NCI-H2081 treated with DMSO at 0.1 percent for 48 hours (cell line): Measurements from ENCODE around the gene ONECUT3.
"Not testable (repeated sequence)": the region's sequence is repeated elsewhere in the genome, so short reads cannot be mapped to it uniquely, and the experiment has no call there.

Experiments
- DNase-seq: peaks from one replicate; lab custom pipeline; 2025; lab: John Stamatoyannopoulos, UW

ONECUT3 gene

DNA sequence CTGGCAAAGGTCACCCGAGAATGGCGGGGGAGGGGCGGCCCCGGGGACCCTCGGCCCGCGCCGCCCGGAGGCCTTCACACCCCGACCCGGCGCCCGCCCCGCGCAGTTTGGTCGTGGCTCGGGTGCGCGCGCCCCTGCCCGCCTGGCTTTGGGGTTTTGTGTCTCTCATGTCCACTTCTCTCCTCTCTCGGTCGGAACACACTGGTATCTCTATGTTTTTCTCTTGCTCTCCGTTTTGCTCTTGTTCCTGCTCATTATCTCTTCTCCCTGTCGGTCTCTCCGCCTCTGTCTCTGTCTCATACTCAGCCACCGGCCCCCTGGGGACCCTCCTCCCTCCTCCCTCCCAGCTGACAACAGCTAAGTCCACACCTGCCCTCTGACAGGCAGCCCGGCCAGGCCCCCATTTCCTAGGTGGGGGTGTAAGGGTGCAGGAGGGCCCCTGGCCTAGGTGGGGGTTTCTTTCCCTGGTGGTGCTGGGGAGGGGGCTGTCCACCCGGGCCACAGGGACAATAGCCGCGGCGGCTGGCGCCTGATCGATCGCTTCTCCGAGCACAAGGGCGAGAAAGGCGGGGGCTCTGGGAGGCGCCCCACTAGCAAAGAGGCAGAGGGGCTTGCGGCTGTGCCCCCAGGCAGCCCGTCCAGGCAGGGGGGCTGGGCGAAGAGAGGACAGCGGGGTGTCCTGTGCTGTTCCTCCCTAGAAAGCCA, 2.3 kb downstream of the ONECUT3 start:
- DNase-seq: no peak

DNA sequence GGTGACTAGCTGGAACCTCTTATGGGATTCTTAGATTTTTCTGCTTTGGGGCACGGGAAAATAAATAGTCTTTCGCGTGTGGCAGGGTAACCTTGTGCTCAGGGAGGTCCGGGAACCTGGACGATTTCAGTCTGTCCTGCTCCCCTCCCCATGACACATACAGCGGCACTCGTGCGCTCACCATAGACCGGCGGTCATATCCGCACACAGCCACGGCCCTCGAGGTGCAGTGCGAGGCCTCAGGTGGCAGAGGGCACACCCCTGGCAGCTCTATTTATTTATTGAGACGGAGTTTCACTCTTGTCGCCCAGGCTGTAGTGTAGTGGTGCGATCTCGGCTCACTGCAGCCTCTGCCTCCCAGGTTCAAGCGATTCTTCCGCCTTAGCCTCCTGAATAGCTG, 3.0 kb downstream of the ONECUT3 start:
- DNase-seq: no peak

- DNase-seq: no peak
Measured at GRCh38 chr19:1756705-1757465, 3.6 kb downstream of the ONECUT3 start.

DNA sequence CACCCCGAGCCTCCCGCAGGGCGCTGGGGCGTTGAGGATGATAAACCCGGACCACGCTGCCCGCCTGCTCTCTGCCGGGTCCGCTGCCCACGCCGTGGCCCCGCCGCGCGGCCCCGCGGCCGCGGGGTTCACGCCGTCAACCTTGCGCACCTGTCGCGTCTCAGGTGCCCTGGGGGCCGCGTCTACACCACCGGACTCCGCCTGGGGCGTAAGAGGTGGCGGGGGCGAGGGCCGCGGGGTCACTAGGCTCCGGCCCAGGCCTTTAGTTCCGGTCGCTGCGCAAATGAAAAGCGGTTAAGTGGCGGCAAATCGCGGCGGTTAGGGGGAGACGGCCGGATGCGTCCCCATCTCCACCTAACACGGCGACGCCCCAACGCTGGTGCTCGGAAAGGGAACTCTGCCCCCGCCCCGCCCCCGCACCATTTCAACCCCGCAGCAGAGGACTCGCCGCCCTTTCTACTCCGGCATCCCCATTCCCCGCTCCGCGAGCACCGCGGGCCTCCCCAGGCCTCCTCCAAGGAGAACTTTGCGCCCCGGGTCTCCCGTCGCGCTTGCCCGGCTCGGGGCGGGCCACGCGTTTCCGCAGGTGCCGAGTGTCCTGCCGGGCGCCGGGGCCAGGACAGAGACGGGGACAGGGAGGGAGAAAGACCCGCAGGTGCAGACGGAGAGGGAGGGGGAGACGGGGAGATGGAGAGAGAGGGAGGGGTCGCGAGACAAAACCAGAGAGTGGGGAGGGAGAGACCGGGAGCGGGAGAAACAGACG, 4.3 kb downstream of the ONECUT3 start:
- DNase-seq: no peak

GRCh38 chr19:1758231-1758577, 4.9 kb downstream of the ONECUT3 start:
- DNase-seq: no peak

- DNase-seq: no peak
Measured at GRCh38 chr19:1758959-1759903, 5.9 kb downstream of the ONECUT3 start.

DNA sequence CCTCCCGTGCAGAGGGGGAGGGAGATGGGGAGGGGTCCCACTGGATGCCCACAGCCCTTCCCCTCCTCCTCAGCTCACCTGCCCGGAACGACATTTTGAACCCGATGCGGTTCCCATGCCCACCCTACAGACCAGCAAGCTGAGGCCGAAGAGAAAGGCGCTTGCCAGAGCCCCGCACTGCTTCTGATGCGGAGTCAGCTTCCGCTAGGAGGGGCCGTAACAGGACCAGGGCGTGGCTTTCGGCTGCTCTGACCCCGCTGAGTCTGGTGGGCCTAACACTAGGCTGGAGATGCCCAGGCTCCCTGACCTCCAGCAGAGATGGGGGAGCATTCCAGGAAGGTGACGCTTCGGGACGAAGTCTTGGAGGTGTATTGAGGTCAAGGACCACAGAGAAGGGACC, 6.7 kb downstream of the ONECUT3 start:
- DNase-seq: no peak

GRCh38 chr19:1760786-1761527, 7.7 kb downstream of the ONECUT3 start:
- DNase-seq: not testable (repeated sequence)

- no peak for DNase-seq
Measured at GRCh38 chr19:1761528-1762242, 8.4 kb downstream of the ONECUT3 start.

- no peak for DNase-seq
Measured at GRCh38 chr19:1762243-1763117, 9.2 kb downstream of the ONECUT3 start.

GRCh38 chr19:1763648-1764639, 10.6 kb downstream of the ONECUT3 start:
- no peak for DNase-seq

- no peak for DNase-seq
Measured at GRCh38 chr19:1764729-1765128, 11.4 kb downstream of the ONECUT3 start.

DNA sequence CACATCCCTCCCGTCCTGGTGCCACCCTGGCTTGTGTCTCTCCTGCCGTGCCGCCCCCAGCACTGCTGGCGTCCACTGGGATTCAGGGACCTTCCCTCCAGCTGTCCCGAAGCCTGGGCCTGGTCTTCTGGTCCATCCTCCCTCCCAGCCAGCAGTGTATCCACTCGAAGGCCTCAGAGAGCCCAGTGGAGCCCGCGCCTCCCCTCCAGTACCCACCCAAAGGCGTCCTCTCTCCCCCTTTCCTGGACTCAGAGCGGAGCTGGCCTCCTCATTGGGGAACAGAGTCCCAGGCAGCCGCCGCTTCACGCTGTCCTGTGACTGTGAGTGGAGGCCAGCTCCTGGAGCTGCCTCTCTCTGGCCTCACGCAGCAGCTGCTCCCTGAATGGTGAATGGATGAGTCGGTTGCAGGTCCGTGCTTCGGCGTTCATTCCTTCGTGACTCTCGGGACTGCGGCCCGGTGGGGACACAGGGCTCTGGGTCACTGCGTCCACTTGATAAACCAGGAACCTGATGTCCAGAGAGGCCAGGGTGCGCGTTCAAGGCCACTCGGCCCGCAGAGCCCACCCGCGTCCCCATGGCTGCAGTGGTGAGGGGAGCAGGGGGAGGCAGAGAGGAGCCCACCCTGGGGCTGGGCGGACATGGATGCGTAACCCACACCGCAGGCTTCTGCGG, 12.1 kb downstream of the ONECUT3 start:
- DNase-seq: no peak

DNA sequence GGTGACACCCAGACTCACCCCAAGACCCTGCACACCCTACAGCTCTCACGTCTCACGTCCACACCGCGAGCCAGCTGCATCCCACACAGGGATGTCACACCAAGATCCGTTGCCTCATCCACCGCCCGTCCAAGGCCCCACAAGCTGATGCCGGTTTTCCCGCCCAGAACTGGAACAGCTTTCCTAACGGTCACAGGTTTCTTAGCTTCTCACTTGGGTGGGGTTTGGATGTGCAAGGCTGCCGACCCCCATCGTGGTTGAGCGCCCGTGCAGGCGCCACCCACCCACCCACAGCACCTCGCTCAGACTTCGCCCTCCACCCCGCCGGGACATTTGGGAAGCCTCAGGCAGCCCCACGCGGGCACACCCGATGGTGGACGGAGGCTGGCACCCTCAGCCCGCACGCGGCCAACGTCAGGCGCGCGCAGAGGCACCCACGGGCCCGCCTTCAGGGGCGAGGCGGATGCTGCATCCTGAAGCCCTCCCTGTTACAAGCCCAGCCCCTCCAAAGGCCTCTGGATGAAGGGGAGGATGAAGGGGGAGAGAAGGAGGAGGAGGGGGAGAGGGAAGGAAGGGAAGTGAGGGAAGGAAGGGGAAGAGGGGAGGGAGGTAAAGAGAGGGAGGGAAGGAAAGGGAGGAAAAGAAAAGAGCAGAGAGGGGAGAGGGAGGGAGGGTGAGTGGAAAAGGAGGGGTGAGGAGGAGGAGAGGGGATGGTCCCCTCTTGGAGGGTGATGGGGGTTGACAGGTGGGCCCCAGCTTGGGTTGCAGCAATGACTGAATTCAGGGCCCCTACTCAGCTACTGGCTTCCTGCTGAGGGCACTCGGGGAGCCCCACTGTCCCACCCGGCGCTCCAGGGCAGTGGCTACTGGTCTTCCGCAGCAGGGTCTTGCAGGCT, 12.8 kb downstream of the ONECUT3 start:
- DNase-seq: no peak

GRCh38 chr19:1766800-1767352, 13.6 kb downstream of the ONECUT3 start:
- no peak for DNase-seq

DNA sequence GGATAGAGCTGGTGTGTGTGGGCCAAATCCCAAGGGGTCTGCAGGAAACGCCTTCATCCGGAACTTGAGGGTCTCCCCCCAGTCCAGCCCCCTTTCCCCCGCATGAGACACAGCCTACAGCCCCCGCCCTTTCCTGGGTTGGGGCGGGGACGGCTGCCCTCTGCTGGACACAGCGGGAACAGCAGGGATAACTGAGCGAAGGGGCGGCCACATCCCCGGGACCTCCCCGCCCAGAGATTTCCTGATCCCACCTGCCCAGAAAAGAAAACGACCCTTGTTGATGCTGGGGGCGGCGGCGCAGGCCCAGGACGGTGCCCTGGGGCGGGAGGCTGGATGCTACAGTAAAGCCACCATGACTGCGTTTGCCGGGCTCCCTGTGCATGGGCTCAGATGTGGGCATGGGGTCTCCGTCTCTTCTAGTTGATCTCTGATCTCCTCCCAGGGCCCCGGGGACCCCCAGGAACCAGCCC, 14.2 kb downstream of the ONECUT3 start:
- no peak for DNase-seq
